GM12801 (cell line): ENCODE measurements around the gene TEP1.

Experiments used
- CTCF ChIP-seq: IDR thresholded peaks from one replicate; pipeline ENCODE4 v1.5.1; 2011; ENCODE audit warnings: control low read depth; ENCODE audit not compliant: insufficient read length; ENCODE audit errors: extremely low read depth

TEP1 gene

GRCh38 chr14:20383032-20383431 lies 30.3 kb downstream of the TEP1 start:
- no peak for TF ChIP-seq CTCF

- no peak for TF ChIP-seq CTCF
Observed at GRCh38 chr14:20382526-20382925, 30.8 kb downstream of the TEP1 start.

GRCh38 chr14:20381341-20381740 lies 32.0 kb downstream of the TEP1 start:
- no peak for TF ChIP-seq CTCF

- no peak for TF ChIP-seq CTCF
Observed at GRCh38 chr14:20380681-20381080, 32.6 kb downstream of the TEP1 start.

GRCh38 chr14:20379743-20380142 lies 33.6 kb downstream of the TEP1 start:
- no peak for TF ChIP-seq CTCF

GRCh38 chr14:20377171-20377570 lies 36.1 kb downstream of the TEP1 start:
- TF ChIP-seq CTCF: no peak

- no peak for TF ChIP-seq CTCF
Observed at GRCh38 chr14:20376071-20376588, 37.2 kb downstream of the TEP1 start.

GRCh38 chr14:20375471-20375870 lies 37.8 kb downstream of the TEP1 start:
- TF ChIP-seq CTCF: no peak
